NCI-H187 (cell line): Measurements from ENCODE around the gene PFAS.

Experiments
- DNase-seq, 2 experiments: peaks; one replicate each; lab custom pipeline; 2025; lab: John Stamatoyannopoulos, UW

Gene PFAS

GRCh38 chr17:8266648-8267479 lies 17.8 kb downstream of the PFAS start:
- DNase-seq = no peak

DNA sequence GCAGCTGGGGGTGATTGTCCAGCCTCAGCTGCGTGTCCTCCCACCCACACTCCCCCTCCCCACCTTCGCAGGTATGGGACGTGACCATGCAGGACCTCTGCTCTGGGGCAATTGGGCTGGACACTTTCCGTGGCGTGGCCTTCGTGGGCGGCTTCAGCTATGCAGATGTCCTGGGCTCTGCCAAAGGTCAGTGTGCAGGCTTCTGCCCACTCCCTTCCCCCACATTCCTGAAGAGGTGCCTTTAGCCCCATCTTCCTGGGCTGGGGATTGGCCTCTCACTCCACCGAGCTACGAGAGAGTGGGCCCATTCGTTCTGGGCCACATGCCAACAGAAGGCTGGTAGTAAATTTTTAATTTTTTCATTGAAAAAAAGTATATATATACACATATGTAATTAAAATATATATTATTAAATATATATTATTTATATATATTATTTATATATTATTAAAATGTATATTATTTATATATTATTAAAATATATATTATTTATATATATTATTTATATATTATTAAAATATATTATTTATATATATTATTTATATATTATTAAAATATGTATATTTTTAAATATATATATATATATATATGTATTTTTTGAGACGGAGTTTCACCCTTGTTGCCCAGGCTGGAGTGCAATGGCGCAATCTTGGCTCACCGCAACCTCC lies 18.5 kb downstream of the PFAS start:
- no peak for DNase-seq

- DNase-seq = no peak
These were observed 19.6 kb downstream of the PFAS start for GRCh38 chr17:8268550-8269298.

DNA sequence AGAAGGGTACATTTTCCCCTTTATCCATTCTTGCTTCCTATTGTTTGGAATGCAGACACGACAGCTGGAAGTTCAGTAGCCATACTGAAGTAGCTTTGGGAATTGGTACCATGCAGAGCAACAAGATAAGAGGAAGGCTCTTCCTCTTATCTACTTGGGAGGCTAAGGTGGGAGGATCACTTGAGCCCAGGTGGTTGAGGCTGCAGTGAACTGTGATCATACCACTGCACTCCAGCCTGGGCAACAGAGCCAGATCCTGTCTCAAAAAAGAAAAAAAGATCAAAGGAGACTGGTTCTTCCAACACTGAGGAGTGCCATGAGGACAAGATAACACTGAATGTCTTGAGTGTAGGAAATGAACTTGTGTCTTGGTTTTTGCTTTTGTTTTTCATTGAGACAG lies 23.3 kb downstream of the PFAS start:
- no peak for DNase-seq

DNA sequence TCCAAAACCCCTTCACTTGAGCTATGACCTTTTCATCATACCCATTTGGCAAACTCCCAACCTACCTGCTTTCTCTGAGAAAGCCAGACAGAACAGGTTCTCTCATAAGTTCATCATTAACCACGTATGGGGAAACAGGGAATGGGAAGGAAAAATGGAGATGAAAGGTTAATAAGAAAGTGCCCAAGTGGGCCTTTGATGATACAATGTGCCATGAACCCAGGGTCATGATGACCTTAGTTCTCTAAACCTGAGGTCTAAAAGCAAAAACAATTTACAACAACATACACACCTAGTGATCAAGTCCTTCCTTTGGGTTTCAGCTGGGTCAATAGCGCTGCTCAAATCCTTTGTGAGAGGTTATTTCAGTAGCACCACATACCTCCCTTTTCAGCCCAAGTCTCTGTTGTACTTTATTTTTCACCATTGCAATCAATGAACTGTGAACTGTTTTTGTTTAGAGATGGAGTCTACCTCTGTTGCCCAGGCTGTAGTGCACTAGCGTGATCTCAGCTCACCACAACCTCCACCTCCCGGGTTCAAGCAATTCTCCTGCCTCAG lies 24.9 kb downstream of the PFAS start:
- DNase-seq = no peak

GRCh38 chr17:8274816-8275215 lies 25.7 kb downstream of the PFAS start:
- DNase-seq = no peak

DNA sequence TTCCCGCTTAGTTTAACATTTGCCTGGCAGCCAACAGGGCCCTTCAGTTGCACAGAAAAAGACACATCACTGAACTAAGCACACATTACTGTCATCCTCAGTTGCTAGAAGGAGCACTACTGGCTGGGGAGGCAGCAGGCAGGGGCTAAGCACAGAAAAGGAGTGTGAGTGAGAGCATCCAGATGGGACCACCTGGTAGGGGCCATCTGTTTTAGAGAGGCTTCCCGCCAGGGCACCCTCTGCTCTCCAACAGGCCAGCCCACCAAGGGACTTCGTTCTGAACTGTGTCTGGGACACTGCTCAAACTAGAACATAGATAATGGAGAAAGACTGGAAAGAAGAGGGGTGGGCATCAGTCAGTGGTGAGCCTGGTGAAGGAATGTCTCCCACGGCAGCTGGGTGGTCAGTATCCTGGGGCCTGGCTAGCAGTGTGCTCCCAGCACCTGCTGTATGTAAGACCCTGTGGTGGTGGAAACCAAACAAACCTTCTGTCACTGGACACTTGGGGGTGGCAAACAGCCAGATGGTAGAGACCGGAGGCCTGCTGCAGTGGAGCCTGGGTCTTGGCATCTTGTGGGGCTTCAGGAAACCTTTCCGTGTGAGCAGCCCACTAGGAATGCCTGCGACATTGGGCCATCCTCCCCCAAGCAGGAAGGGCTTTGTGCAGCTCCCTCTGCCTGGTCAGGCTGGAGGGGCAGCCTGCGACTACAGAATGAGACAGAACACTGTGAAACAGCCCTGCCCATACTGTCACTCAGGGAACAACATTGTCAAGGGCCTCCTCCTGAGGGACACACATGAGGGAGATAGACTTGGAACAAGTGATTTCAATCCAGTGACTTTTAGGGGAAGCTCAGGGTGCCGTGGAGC lies 26.6 kb downstream of the PFAS start:
- DNase-seq = no peak

DNA sequence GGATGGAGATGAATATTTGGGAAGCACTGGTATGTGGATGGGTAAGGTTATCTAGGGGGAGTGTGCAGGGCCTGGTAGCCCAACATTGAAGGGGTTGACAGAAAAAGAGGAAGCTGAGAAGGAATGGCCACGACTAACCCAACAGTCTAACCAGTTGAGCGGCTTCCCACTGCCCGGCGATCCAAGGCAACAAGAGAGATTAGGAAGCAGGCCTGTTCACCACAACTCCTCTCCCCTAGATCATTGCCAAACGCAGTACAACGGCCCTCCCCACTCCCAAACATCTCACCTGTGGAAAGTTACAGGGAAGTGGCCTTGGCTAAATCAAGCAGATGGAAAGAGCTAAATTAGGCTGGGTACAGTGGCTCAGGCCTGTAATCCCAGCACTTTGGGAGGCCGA lies 28.2 kb downstream of the PFAS start:
- no peak for DNase-seq

DNA sequence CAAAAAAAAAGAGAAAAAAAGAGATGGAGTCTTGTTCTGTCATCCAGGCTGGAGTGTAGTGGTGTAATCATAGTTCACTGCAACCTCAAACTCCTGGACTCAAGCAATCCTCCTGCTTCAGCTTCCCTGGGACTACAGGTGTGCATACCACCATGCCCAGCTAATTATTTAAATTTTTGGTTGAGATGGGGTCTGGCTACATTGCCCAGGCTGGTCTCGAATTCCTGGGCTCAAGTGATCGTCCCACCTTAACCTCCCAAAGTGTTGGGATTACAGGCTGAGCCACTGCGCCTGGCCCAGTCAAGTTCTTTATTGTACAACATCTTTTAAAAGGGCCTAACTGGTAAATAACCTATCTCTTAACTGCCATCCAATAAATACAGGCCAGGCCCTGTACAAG lies 33.3 kb downstream of the PFAS start:
- no peak for DNase-seq

DNA sequence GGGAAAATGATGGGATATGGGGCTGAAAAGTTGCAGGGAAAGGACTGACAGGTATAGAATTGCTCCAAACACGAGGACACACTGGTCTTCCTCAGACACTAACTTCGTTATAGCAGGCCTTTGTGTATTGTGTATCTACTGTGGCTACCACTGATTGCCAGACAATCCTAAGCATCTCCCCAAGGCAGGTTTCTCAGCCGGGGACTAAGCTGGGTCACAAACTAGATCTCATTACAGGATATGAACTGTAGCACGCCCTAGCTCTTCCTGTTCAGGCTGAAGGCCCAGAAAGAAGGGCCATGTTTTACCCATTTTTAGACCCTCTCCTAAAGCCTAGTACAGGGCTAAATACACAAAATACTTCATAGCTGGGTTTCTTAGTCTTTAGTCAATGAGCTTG lies 34.3 kb downstream of the PFAS start:
- no peak for DNase-seq

- no peak for DNase-seq
These were observed 35.0 kb downstream of the PFAS start for GRCh38 chr17:8284126-8284525.

GRCh38 chr17:8285270-8286181 lies 36.4 kb downstream of the PFAS start:
- DNase-seq = no peak

- DNase-seq = no peak
These were observed 38.7 kb downstream of the PFAS start for GRCh38 chr17:8287651-8288335.

GRCh38 chr17:8288336-8289102 lies 39.4 kb downstream of the PFAS start, which contains the start of gene RANGRF:
RANGRF (plus strand) TSS chr17:8288670; CDS start chr17:8288789, 119 bp downstream.
- peak; percentile 56 to 72 for DNase-seq

GRCh38 chr17:8289103-8289397 lies 40.0 kb downstream of the PFAS start:
- DNase-seq = no peak

GRCh38 chr17:8290043-8290442 lies 41.0 kb downstream of the PFAS start:
- DNase-seq = no peak

- no peak for DNase-seq
These were observed 43.7 kb downstream of the PFAS start for GRCh38 chr17:8292639-8293395.

DNA sequence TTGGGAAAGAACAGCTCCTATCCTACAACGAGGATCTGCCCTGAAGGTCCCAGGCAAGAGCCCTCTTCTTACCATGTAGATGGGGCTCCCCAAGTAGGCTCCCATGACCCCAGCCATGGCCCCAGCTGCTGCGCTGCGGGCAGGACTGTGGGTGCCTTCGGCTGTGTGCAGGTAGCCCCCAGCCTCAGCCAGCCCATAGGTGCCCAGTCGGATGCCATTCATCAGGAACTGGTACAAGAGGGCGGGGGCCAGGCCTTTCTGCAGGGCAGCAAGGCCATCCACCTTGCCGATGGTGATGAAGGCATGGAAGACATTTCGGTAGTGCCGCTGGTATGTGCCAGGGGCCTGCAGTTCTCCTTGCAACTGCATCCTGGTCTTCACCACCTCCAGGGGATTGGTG lies 45.3 kb downstream of the PFAS start:
- DNase-seq = no peak
